ENCODE data around the gene MRNIP.

GRCh38 chr5:179792612-179793467, 65.8 kb downstream of the MRNIP start:
- no peak for TF ChIP-seq CTCF (IDR thresholded peaks at IDR 0.05)
- TF ChIP-seq POLR2A (IDR thresholded peaks at IDR 0.05), result no peak
